NCI-H446 (cell line): ENCODE results near the gene NAIF1.
A peak's percentile ranks its signal among the peaks of the same experiment; 100 is the strongest.
"Not testable (repeated sequence)": the region's sequence is repeated elsewhere in the genome, so short reads cannot be mapped to it uniquely, and the experiment has no call there.

Experiments used
- DNase-seq, 2 experiments: peaks; one replicate each; lab custom pipeline; 2025; lab: John Stamatoyannopoulos, UW

The NAIF1 gene

GRCh38 chr9:128059365-128059983, 7.6 kb downstream of the NAIF1 start:
- peak in 1 of 2 experiments; percentile 72 for DNase-seq

- no peak for DNase-seq
These were observed 9.3 kb downstream of the NAIF1 start for GRCh38 chr9:128057724-128058409.

GRCh38 chr9:128056887-128057723, 10.0 kb downstream of the NAIF1 start:
- no peak for DNase-seq

GRCh38 chr9:128056086-128056485, 11.0 kb downstream of the NAIF1 start:
- no peak for DNase-seq

GRCh38 chr9:128055344-128056040, 11.6 kb downstream of the NAIF1 start:
- no peak for DNase-seq

- no peak for DNase-seq
These were observed 13.0 kb downstream of the NAIF1 start for GRCh38 chr9:128054087-128054486.

GRCh38 chr9:128053560-128053959, 13.6 kb downstream of the NAIF1 start:
- DNase-seq, result no peak

- DNase-seq, result no peak
These were observed 15.0 kb downstream of the NAIF1 start for GRCh38 chr9:128051932-128052709.

- no peak for DNase-seq
These were observed 17.3 kb downstream of the NAIF1 start for GRCh38 chr9:128049843-128050242.

GRCh38 chr9:128048663-128049062, 18.5 kb downstream of the NAIF1 start:
- DNase-seq, result no peak

GRCh38 chr9:128047231-128047630, 19.9 kb downstream of the NAIF1 start:
- DNase-seq, result no peak

GRCh38 chr9:128045831-128046230, 21.3 kb downstream of the NAIF1 start:
- DNase-seq, result no peak

GRCh38 chr9:128045409-128045808, 21.7 kb downstream of the NAIF1 start:
- not testable (repeated sequence) for DNase-seq

GRCh38 chr9:128043467-128043868, 23.7 kb downstream of the NAIF1 start:
- DNase-seq, result no peak

- no peak for DNase-seq
These were observed 25.1 kb downstream of the NAIF1 start for GRCh38 chr9:128042043-128042442.

GRCh38 chr9:128040783-128041182, 26.3 kb downstream of the NAIF1 start:
- not testable (repeated sequence) for DNase-seq

GRCh38 chr9:128036522-128036921, 30.6 kb downstream of the NAIF1 start:
- not testable (repeated sequence) for DNase-seq

- DNase-seq, result peak; percentile 32 to 73
These were observed 32.1 kb downstream of the NAIF1 start for GRCh38 chr9:128034821-128035652.

- DNase-seq, result no peak
These were observed 33.5 kb downstream of the NAIF1 start for GRCh38 chr9:128033609-128034008.

GRCh38 chr9:128027705-128028104, 39.4 kb downstream of the NAIF1 start:
- DNase-seq, result no peak
